Cardiac fibroblast (primary cell): ENCODE measurements around the gene KIF1C.
"Not testable (repeated sequence)": the region's sequence is repeated elsewhere in the genome, so short reads cannot be mapped to it uniquely, and the experiment has no call there.

Experiments used
- DNase-seq, 2 donors: peaks; one replicate each; pipeline versions ENCODE4 v3.0.0 to v3.0.0-alpha.2; 2010; ENCODE audit warnings: low read depth in 2 of 2
- H3K4me3 ChIP-seq, 2 donors: replicated peaks in 1 of 2; 1 replicate in 1 of 2; 2 replicates in 1 of 2; pipeline ENCODE4 v1.5.1; 2011; ENCODE audit warnings: low read depth in 2 of 2, low read length in 2 of 2, mild to moderate bottlenecking in 2 of 2, moderate library complexity in 1 of 2
- CTCF ChIP-seq: IDR thresholded peaks from one replicate; pipeline ENCODE4 v1.5.1; 2011; ENCODE audit warnings: low read depth, mild to moderate bottlenecking, low read length, inconsistent platforms

Gene KIF1C

GRCh38 chr17:5065227-5065744, 67.5 kb downstream of the KIF1C start:
- peak in 1 of 2 donors; percentile 49 for DNase-seq
- TF ChIP-seq CTCF = no peak
- H3K4me3 ChIP-seq = no peak overlapping the region

GRCh38 chr17:5068236-5068635, 70.5 kb downstream of the KIF1C start:
- TF ChIP-seq CTCF = no peak
- no peak overlapping the region for H3K4me3 ChIP-seq
- no peak for DNase-seq

GRCh38 chr17:5069724-5070123, 72.0 kb downstream of the KIF1C start:
- H3K4me3 ChIP-seq = no peak overlapping the region
- no peak for TF ChIP-seq CTCF
- no peak for DNase-seq

- H3K4me3 ChIP-seq, DNase-seq: not testable (repeated sequence)
Observed at GRCh38 chr17:5075472-5075871, 77.7 kb downstream of the KIF1C start.

GRCh38 chr17:5077275-5077674, 79.5 kb downstream of the KIF1C start:
- not testable (repeated sequence) for H3K4me3 ChIP-seq, DNase-seq

- TF ChIP-seq CTCF = no peak
- DNase-seq = no peak
- peak overlapping the region; percentile 66 to 68 for H3K4me3 ChIP-seq
Observed at GRCh38 chr17:5077781-5078105, 80.0 kb downstream of the KIF1C start.
